Upper lobe of left lung (tissue), 4 donors: ENCODE data around the gene KRT6C.

Source experiments
- EP300 ChIP-seq, 4 donors: sonication (generic); formaldehyde crosslinking; IDR thresholded peaks; one replicate each; pipeline ENCODE4 v1.5.1; 2017; ENCODE audit warnings: antibody characterized with exemption in 4 of 4, control low read depth in 2 of 4
- POLR2A ChIP-seq, 4 donors: fragments of 450-650 bp; IDR thresholded peaks; one replicate each; pipeline ENCODE4 v1.5.1; 2016 to 2017; ENCODE audit warnings: antibody characterized with exemption in 4 of 4, mild to moderate bottlenecking in 2 of 4
- POLR2AphosphoS5 ChIP-seq, 2 donors: sonication (generic); formaldehyde crosslinking; IDR thresholded peaks; one replicate each; pipeline ENCODE4 v1.5.1; 2017; ENCODE audit warnings: antibody characterized with exemption in 2 of 2
- TF ChIP-seq, protein P1 (sequence below), 6 experiments: fragments of 450-650 bp in 4 of 6; fragments of 200-600 bp in 2 of 6; sonication (generic) in 2 of 6; IDR thresholded peaks; one replicate each; pipeline ENCODE4 v1.5.1; 2016 to 2019; ENCODE audit warnings: antibody characterized with exemption in 6 of 6

DNA sequence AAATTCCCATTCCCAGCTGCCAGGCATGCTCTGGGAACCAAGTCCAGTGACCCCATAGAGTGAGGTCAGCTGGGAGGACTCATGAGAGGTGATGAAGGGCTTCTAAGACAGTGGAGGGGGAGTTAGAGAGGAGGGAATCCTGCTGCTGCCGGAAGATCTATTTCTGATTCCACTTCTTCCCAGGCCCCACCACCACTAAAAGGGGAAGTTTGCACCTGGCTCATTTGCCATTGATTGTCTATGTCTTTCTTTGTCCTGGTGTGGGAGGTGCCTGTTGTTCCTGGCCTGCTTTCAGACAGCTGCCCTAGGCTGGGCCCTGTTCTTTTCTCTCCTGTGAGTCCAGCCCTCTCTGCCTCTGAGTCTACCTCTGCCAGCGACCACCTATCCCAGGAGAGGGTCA lies 22.4 kb upstream of the KRT6C start:
- TF ChIP-seq, protein P1, sequence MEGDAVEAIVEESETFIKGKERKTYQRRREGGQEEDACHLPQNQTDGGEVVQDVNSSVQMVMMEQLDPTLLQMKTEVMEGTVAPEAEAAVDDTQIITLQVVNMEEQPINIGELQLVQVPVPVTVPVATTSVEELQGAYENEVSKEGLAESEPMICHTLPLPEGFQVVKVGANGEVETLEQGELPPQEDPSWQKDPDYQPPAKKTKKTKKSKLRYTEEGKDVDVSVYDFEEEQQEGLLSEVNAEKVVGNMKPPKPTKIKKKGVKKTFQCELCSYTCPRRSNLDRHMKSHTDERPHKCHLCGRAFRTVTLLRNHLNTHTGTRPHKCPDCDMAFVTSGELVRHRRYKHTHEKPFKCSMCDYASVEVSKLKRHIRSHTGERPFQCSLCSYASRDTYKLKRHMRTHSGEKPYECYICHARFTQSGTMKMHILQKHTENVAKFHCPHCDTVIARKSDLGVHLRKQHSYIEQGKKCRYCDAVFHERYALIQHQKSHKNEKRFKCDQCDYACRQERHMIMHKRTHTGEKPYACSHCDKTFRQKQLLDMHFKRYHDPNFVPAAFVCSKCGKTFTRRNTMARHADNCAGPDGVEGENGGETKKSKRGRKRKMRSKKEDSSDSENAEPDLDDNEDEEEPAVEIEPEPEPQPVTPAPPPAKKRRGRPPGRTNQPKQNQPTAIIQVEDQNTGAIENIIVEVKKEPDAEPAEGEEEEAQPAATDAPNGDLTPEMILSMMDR (IDR thresholded peaks at IDR 0.05), result no peak
- TF ChIP-seq EP300 (IDR thresholded peaks at IDR 0.05) (no peak), POLR2A (IDR thresholded peaks at IDR 0.05) (no peak), POLR2AphosphoS5 (IDR thresholded peaks at IDR 0.05) (no peak)
